ENCODE measurements around the gene TLE3. TPM values are rescaled to one million over a fixed set of nuclear protein-coding genes. Genes with fewer than 3 reads are reported as not detected.

Gene TLE3
- polyA plus RNA-seq, 1 of the 3 experiments (the other 2 are of a cell fraction) = 14.7 TPM

GRCh38 chr15:70057931-70058641, 39.6 kb downstream of the TLE3 start:
- no peaks in the 10 kb centered on the region for H3K79me2 ChIP-seq (ENCODE audit: insufficient read depth)
- no peaks in the 10 kb centered on the region for H3K27me3 ChIP-seq (ENCODE audit: insufficient read depth)
- H2AFZ ChIP-seq (ENCODE audit: low read depth) = no peak overlapping the region
- peaks cover 28% of the 10 kb centered on the region for H4K20me1 ChIP-seq (ENCODE audit: insufficient read depth)
- no peaks in the 10 kb centered on the region for H3K9me3 ChIP-seq
- no peaks in the 10 kb centered on the region for H3K9me2 ChIP-seq
- peaks cover 12 to 56% of the 10 kb centered on the region in 2 experiments; a peak in 3 of 4 replicates for H3K4me1 ChIP-seq (ENCODE audit: control insufficient read depth in 1 of 2, insufficient read depth in 2 of 2, low read depth in 1 of 2, low read length in 1 of 2)
- no peak for TF ChIP-seq TAF1 (IDR thresholded peaks at IDR 0.05; ENCODE audit: borderline replicate concordance, low read depth, low read length)
- no peak for TF ChIP-seq EP300 (IDR thresholded peaks at IDR 0.05; ENCODE audit: borderline replicate concordance in 1 of 2, low read depth in 1 of 2, low read length in 1 of 2)
- TF ChIP-seq YY1 (IDR thresholded peaks at IDR 0.05; ENCODE audit: low read depth) = no peak
- no peak for TF ChIP-seq NFIC (IDR thresholded peaks at IDR 0.05; ENCODE audit: borderline replicate concordance)
- no peak for TF ChIP-seq MXI1 (IDR thresholded peaks at IDR 0.05; ENCODE audit: low read depth, low read length)
- no peak for TF ChIP-seq REST (IDR thresholded peaks at IDR 0.05; ENCODE audit: low read depth, low read length)
- TF ChIP-seq RXRA (IDR thresholded peaks at IDR 0.05; ENCODE audit: borderline replicate concordance, low read depth) = no peak
- no peak for TF ChIP-seq USF2 (IDR thresholded peaks at IDR 0.05; ENCODE audit: borderline replicate concordance, low read depth, low read length)
- no peak overlapping the region for H3K4me2 ChIP-seq
- H3K4me3 ChIP-seq (ENCODE audit: low read depth in 2 of 2, low read length in 1 of 2) = no peak overlapping the region
- no peak for DNase-seq
- POLR2A ChIA-PET = no interaction called here
- CTCF ChIA-PET = interaction anchor here (0.8 to 1.1 kb wide), 3 partner anchors 40 to 428 kb away, joined by 3 to 4 read pairs (median 3); partner anchors contain the start of gene TLE3
- H3K9ac ChIP-seq = no peak overlapping the region
- H3K36me3 ChIP-seq (replicated peaks in 1 of 2; ENCODE audit: control insufficient read depth in 1 of 2, insufficient read depth in 2 of 2, low read length in 1 of 2) = peaks cover 20 to 56% of the 10 kb centered on the region in 2 experiments
- 92% methylated on average over 16 of the region's 21 CpGs for WGBS (ENCODE audit: low lambda C conversion rate)
- H3K27ac ChIP-seq (ENCODE audit: low read depth in 2 of 2, low read length in 1 of 2) = no peak overlapping the region
- H3F3A ChIP-seq (replicated peaks; ENCODE audit: insufficient read depth) = peaks cover 5% of the 10 kb centered on the region

GRCh38 chr15:70056091-70056680, 41.5 kb downstream of the TLE3 start:
- DNase-seq = no peak
- Histone ChIP-seq H3K36me3 (replicated peaks in 1 of 2; ENCODE audit: control insufficient read depth in 1 of 2, insufficient read depth in 2 of 2, low read length in 1 of 2) (peaks cover 20 to 73% of the 10 kb centered on the region in 2 experiments), H3K27me3 (ENCODE audit: insufficient read depth) (no peaks in the 10 kb centered on the region), H3K4me3 (ENCODE audit: low read depth in 2 of 2, low read length in 1 of 2) (no peak overlapping the region; a peak in 1 of 4 replicates), H3F3A (replicated peaks; ENCODE audit: insufficient read depth) (no peaks in the 10 kb centered on the region), H3K4me1 (ENCODE audit: control insufficient read depth in 1 of 2, insufficient read depth in 2 of 2, low read depth in 1 of 2, low read length in 1 of 2) (peaks cover 0 to 37% of the 10 kb centered on the region in 2 experiments; a peak in 2 of 4 replicates), H3K9ac (no peak overlapping the region), H2AFZ (ENCODE audit: low read depth) (no peak overlapping the region), H3K9me2 (no peaks in the 10 kb centered on the region), H3K4me2 (no peak overlapping the region), H3K9me3 (no peaks in the 10 kb centered on the region), H3K27ac (ENCODE audit: low read depth in 2 of 2, low read length in 1 of 2) (peak overlapping the region in 1 of 2 experiments; percentile 23; a peak in 1 of 4 replicates), H4K20me1 (ENCODE audit: insufficient read depth) (peaks cover 15% of the 10 kb centered on the region), H3K79me2 (ENCODE audit: insufficient read depth) (no peaks in the 10 kb centered on the region)
- CTCF ChIA-PET = interaction anchor here (0.8 to 1.4 kb wide), 4 partner anchors 16 to 757 kb away, joined by 3 to 4 read pairs (median 4); no protein-coding TSS in a partner anchor
- 97% methylated on average over 9 of the region's 9 CpGs for WGBS (ENCODE audit: low lambda C conversion rate)
- POLR2A ChIA-PET = no interaction called here
- TF ChIP-seq CTCF (IDR thresholded peaks at IDR 0.05) (0 out of 2 replicates have a peak, but pooled peaks have one; percentile 2), EP300 (IDR thresholded peaks at IDR 0.05; ENCODE audit: borderline replicate concordance in 1 of 2, low read depth in 1 of 2, low read length in 1 of 2) (no peak)
